CD4-positive, CD25-positive, alpha-beta regulatory T cell (primary cell): ENCODE results near the gene EEIG1. TPM values are rescaled to one million over a fixed set of nuclear protein-coding genes. Genes with fewer than 3 reads are reported as not detected.

Experiments used
- ATAC-seq, 2 donors: fragments of 150-1000 bp; cut with Tn5 transposase; one replicate each; pipeline ENCODE4 v1.10.0; 2021; ENCODE audit warnings: low read depth in 2 of 2, moderate number of reproducible peaks in 2 of 2, moderate library complexity in 1 of 2
- DNase-seq, 3 donors: peaks; one replicate each; pipeline versions ENCODE4 v3.0.0 to v3.0.0-alpha.2; 2012 to 2022; ENCODE audit warnings: mixed read lengths in 1 of 3
- H3K27ac ChIP-seq: one replicate; pipeline ENCODE4 v1.7.0; 2013; ENCODE audit warnings: mild to moderate bottlenecking, low read length; ENCODE audit not compliant: insufficient read depth, poor library complexity, severe bottlenecking
- H3K27me3 ChIP-seq: one replicate; pipeline ENCODE4 v1.7.0; 2013; ENCODE audit warnings: low read length; ENCODE audit not compliant: control insufficient read depth, insufficient read depth
- H3K36me3 ChIP-seq: one replicate; pipeline ENCODE4 v1.7.0; 2013; ENCODE audit warnings: mild to moderate bottlenecking, low read length, moderate library complexity; ENCODE audit not compliant: control insufficient read depth, insufficient read depth
- H3K4me1 ChIP-seq: 2 replicates; pipeline ENCODE4 v1.7.0; 2013; ENCODE audit warnings: mild to moderate bottlenecking, low read length; ENCODE audit not compliant: insufficient read depth, control insufficient read depth, poor library complexity, severe bottlenecking
- H3K4me3 ChIP-seq: one replicate; pipeline ENCODE4 v1.7.0; 2013; ENCODE audit warnings: low read depth, mild to moderate bottlenecking, low read length, moderate library complexity
- H3K9me3 ChIP-seq, 2 experiments: 1 replicate in 1 of 2; 2 replicates in 1 of 2; pipeline ENCODE4 v1.7.0; 2013; ENCODE audit warnings: low read length in 2 of 2, mild to moderate bottlenecking in 1 of 2, moderate library complexity in 1 of 2; ENCODE audit not compliant: control insufficient read depth in 2 of 2
- H3K27ac Mint-ChIP-seq, 3 donors: one replicate each; pipeline ENCODE4 v1.8.0; 2020 to 2022; ENCODE audit warnings: mild to moderate bottlenecking in 3 of 3, mixed read lengths in 3 of 3, moderate library complexity in 2 of 3
- H3K27me3 Mint-ChIP-seq: one replicate; pipeline ENCODE4 v1.8.0; 2022; ENCODE audit warnings: mild to moderate bottlenecking, mixed read lengths
- H3K36me3 Mint-ChIP-seq: one replicate; pipeline ENCODE4 v1.8.0; 2020; ENCODE audit warnings: mixed read lengths
- H3K4me1 Mint-ChIP-seq, 4 donors: one replicate each; pipeline ENCODE4 v1.8.0; 2020 to 2022; ENCODE audit warnings: mixed read lengths in 4 of 4, mild to moderate bottlenecking in 1 of 4
- H3K4me3 Mint-ChIP-seq, 4 donors: one replicate each; pipeline ENCODE4 v1.8.0; 2020 to 2022; ENCODE audit warnings: mild to moderate bottlenecking in 4 of 4, mixed read lengths in 4 of 4, moderate library complexity in 3 of 4
- H3K9me3 Mint-ChIP-seq, 7 donors: one replicate each; pipeline ENCODE4 v1.8.0; 2020 to 2022; ENCODE audit warnings: mixed read lengths in 7 of 7, mild to moderate bottlenecking in 3 of 7, moderate library complexity in 2 of 7
- polyA plus RNA-seq, 4 donors: library from polyadenylated mRNA; unstranded; fragments of 300-500 nt; fragmentation: Illumina TruSeq; gene quantifications; one replicate each; pipeline ENCODE4 v1.2.3, GENCODE V29; 2021
- total RNA-seq: library from RNA; stranded (reverse); gene quantifications from one replicate; pipeline ENCODE4 v1.2.3, GENCODE V29; 2022

The EEIG1 gene
- total and polyA plus RNA-seq, 5 donors from 2014 or later, result 140 to 402 (median 177) TPM

DNA sequence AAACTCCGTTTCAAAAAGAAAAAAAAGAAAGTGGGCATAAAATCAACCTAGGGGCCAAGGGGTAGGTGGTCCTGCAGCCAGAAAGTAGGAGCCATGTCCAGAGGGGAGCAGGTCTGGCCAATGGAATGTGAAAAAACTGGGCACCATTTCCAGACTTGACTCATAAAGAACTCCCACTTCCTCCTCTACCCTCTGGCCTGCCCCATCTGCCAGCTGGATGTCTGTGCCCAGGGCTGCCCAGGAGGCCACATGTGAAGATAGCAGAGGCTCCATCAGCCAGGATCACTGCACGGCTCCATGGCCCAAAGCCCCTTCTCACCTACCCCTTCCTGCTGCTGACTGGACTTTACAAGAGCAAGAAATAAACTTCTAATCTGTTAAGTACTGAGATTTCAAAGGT lies 42.1 kb upstream of the EEIG1 start:
- H3K27me3 ChIP-seq, result no peaks in the 10 kb centered on the region
- no peak for DNase-seq
- peak overlapping the region; percentile 98 for H3K27ac ChIP-seq
- H3K27ac Mint-ChIP-seq, result peak overlapping the region; percentile 93 to 99 (median 94)
- no peaks in the 10 kb centered on the region for H3K36me3 ChIP-seq
- H3K27me3 Mint-ChIP-seq, result peaks cover 9% of the 10 kb centered on the region
- no peak for ATAC-seq
- no peaks in the 10 kb centered on the region for H3K9me3 Mint-ChIP-seq
- H3K36me3 Mint-ChIP-seq, result peaks cover 10% of the 10 kb centered on the region
- H3K4me1 Mint-ChIP-seq, result peaks cover 31 to 85% (median 63%) of the 10 kb centered on the region in 4 donors
- H3K4me3 ChIP-seq, result no peak overlapping the region
- H3K9me3 ChIP-seq, result no peaks in the 10 kb centered on the region
- H3K4me1 ChIP-seq, result peaks cover 64% of the 10 kb centered on the region
- H3K4me3 Mint-ChIP-seq, result peak overlapping the region in 3 of 4 donors; percentile 76 to 82 (median 78)

DNA sequence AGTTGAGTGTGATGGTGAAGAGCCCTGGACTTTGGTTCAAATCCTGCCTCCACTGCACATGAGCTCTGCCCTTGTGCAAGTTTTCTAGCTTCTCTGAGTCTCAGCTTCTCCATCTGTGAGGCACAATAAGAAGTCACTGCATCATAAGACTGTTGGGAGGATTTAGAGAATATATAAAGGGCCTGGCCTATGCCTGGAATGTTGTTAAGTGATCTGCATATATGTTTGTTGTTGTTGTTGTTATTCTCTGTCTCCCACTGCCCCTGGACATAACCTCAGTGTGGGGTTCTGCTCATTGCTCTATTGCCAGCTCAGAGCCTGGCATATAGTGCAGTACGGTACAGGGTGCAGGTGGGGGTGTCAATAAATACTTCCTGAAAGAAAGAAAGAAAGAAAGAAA lies 40.3 kb upstream of the EEIG1 start:
- H3K27ac ChIP-seq, result peak overlapping the region; percentile 15
- peak overlapping the region in 2 of 3 donors; percentile 83 to 99 for H3K27ac Mint-ChIP-seq
- no peak overlapping the region for H3K4me3 ChIP-seq
- H3K27me3 ChIP-seq, result no peaks in the 10 kb centered on the region
- peaks cover 6% of the 10 kb centered on the region for H3K36me3 Mint-ChIP-seq
- peaks cover 47% of the 10 kb centered on the region for H3K4me1 ChIP-seq
- H3K4me3 Mint-ChIP-seq, result peak overlapping the region in 3 of 4 donors; percentile 19 to 73 (median 47)
- DNase-seq (no peak), ATAC-seq (no peak)
- no peaks in the 10 kb centered on the region for H3K9me3 Mint-ChIP-seq
- H3K4me1 Mint-ChIP-seq, result peaks cover 27 to 74% (median 51%) of the 10 kb centered on the region in 4 donors
- no peaks in the 10 kb centered on the region for H3K36me3 ChIP-seq
- peaks cover 9% of the 10 kb centered on the region for H3K27me3 Mint-ChIP-seq
- H3K9me3 ChIP-seq, result no peaks in the 10 kb centered on the region

DNA sequence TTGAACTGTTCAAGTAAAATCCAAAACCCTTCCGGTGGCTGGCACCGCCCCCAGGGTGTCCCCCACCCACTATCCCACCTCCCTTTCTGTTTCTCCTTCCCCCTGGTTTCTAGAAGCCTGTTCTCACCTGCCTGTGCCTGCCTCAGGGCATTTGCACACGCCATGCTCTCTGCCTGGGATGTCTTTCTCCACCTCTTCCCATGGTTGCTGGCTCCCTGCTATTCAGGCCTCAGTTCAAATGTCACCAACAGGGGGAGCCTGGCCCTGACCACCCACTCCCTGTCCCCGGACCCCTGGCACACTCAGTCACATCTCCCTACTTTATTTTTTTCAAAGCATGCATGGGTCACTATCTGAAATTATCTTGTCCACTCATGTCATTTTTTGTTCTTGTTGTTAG lies 39.9 kb upstream of the EEIG1 start:
- H3K4me1 ChIP-seq, result peaks cover 43% of the 10 kb centered on the region
- Mint-ChIP-seq H3K36me3 (peaks cover 6% of the 10 kb centered on the region), H3K27me3 (peaks cover 5% of the 10 kb centered on the region), H3K4me3 (peak overlapping the region in 3 of 4 donors; percentile 21 to 47 (median 39)), H3K4me1 (peaks cover 26 to 70% (median 48%) of the 10 kb centered on the region in 4 donors), H3K9me3 (no peaks in the 10 kb centered on the region), H3K27ac (peak overlapping the region; percentile 47 to 99 (median 48))
- no peak overlapping the region for H3K4me3 ChIP-seq
- no peaks in the 10 kb centered on the region for H3K27me3 ChIP-seq
- H3K9me3 ChIP-seq, result no peaks in the 10 kb centered on the region
- H3K36me3 ChIP-seq, result no peaks in the 10 kb centered on the region
- no peak for DNase-seq
- H3K27ac ChIP-seq, result peak overlapping the region; percentile 15
- no peak for ATAC-seq

DNA sequence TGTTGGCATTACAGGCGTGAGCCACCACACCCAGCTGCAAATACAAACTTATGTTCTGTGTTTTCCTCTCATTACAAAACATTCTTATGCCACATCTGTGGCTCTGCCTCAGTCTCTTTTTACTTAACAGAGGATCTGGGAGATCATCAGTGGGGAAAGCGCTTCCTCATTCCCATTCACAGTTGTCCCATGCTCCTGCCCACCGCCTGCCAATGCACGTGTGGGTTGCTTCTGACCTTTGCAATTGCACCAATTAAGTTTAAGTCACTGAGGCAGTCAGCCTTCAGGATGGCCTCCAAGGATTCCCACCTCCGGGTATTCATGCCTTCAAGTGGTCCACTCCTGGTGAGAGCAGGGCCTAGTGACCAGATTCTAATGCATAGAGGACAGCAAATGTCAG lies 34.9 kb upstream of the EEIG1 start:
- H3K27ac Mint-ChIP-seq, result peak overlapping the region in 1 of 3 donors; percentile 80
- H3K9me3 ChIP-seq, result no peaks in the 10 kb centered on the region
- no peaks in the 10 kb centered on the region for H3K36me3 ChIP-seq
- no peaks in the 10 kb centered on the region for H3K9me3 Mint-ChIP-seq
- H3K27me3 Mint-ChIP-seq, result no peaks in the 10 kb centered on the region
- H3K4me1 Mint-ChIP-seq, result peaks cover 10 to 45% (median 21%) of the 10 kb centered on the region in 4 donors
- H3K27ac ChIP-seq, result no peak overlapping the region
- DNase-seq (no peak), ATAC-seq (no peak)
- H3K36me3 Mint-ChIP-seq, result no peaks in the 10 kb centered on the region
- no peak overlapping the region for H3K4me3 Mint-ChIP-seq
- H3K4me3 ChIP-seq, result no peak overlapping the region
- H3K27me3 ChIP-seq, result no peaks in the 10 kb centered on the region
- H3K4me1 ChIP-seq, result peaks cover 7% of the 10 kb centered on the region

DNA sequence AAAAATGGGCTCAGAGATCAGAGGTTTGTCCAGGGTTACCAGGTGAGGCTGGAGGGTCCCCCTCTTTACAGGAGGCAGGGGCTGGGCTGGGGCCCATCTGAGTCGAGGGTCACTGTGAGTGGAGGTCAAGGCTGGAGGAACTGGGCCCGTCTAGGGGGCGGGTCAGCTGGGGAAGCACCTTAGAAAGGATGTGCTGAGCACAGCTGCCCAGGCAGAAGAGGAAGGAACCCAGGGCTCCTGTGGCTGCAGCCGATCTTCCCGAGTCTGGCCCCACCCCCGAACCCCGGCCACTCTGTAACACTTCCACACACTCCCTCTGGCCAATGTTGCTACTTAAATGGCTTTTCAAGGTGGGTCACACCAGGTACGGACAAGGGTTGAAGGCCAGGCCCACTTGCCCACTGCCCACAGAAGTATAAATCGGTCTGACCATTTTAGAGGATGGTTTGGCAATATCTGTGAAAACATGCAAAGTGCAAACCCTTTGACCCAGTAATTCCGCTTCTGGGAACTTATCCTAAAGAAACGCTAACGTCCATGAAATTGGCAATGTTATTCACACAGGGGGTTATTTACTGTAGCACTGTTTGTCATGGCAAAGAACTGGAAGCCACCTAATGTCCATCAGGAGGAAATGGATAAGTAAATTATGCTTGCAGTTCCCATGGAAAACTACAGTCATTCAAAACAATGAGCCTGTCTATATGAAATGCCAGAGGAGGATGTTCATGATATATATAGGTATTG lies 30.5 kb upstream of the EEIG1 start:
- Histone ChIP-seq H3K27ac (no peak overlapping the region), H3K36me3 (no peaks in the 10 kb centered on the region), H3K4me3 (no peak overlapping the region), H3K27me3 (no peaks in the 10 kb centered on the region), H3K4me1 (peaks cover 49% of the 10 kb centered on the region), H3K9me3 (no peaks in the 10 kb centered on the region)
- Mint-ChIP-seq H3K27ac (peak overlapping the region in 2 of 3 donors; percentile 52 to 86), H3K36me3 (peaks cover 4% of the 10 kb centered on the region), H3K9me3 (peaks cover 0 to 5% (median 0%) of the 10 kb centered on the region in 7 donors), H3K27me3 (no peaks in the 10 kb centered on the region), H3K4me1 (peaks cover 8 to 66% (median 39%) of the 10 kb centered on the region in 4 donors), H3K4me3 (peak overlapping the region in 2 of 4 donors; percentile 45 to 75)
- no peak for ATAC-seq
- DNase-seq, result no peak

DNA sequence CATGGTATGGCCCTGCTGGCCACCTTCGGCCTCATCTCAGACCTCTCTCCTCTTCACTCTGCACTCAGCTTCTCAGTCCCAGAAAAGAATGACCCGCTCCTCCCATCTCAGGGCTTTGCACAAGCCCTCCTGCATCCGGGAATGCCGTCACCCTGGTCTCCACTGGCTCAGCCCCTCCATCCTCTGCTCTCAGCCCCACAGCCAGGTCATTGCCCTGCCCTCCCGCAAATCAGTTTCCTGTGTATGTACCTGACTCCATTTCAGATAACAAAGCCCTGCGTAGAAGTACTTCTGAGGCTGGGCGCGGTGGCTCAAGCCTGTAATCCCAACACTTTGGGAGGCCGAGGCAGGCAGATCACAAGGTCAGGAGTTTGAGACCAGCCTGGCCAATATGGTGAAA lies 28.9 kb upstream of the EEIG1 start:
- peak overlapping the region; percentile 98 to 99 (median 99) for H3K27ac Mint-ChIP-seq
- peak overlapping the region in 3 of 4 donors; percentile 37 to 85 (median 40) for H3K4me3 Mint-ChIP-seq
- Histone ChIP-seq H3K4me3 (no peak overlapping the region), H3K36me3 (no peaks in the 10 kb centered on the region), H3K9me3 (no peaks in the 10 kb centered on the region), H3K4me1 (peaks cover 63% of the 10 kb centered on the region), H3K27me3 (no peaks in the 10 kb centered on the region), H3K27ac (peak overlapping the region; percentile 52)
- DNase-seq, result no peak
- H3K36me3 Mint-ChIP-seq, result peaks cover 4% of the 10 kb centered on the region
- H3K9me3 Mint-ChIP-seq, result peaks cover 0 to 5% (median 0%) of the 10 kb centered on the region in 7 donors
- ATAC-seq, result no peak
- H3K27me3 Mint-ChIP-seq, result no peaks in the 10 kb centered on the region
- peaks cover 8 to 70% (median 41%) of the 10 kb centered on the region in 4 donors for H3K4me1 Mint-ChIP-seq

DNA sequence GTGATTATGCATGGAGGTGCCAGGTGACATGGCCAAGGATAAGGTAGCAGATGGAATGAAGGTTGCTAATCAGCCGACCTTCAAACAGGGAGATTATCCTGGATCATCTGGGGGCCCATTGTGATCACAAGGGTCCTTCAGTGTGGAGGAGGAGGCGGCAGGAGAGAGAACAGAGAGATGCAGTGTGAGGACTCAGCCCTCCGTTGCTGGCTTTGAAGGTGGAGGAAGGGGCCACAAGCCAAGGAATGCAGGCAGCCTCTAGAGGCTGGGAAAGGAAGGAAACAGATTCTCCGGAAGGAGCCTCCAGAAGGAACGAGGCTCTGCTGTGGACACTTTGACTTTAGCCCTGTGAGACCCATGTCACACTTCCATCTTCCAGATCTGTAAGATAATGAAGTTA lies 27.4 kb upstream of the EEIG1 start:
- ATAC-seq, result no peak
- peaks cover 8 to 84% (median 49%) of the 10 kb centered on the region in 4 donors for H3K4me1 Mint-ChIP-seq

More for the DNA sequence above, 27.4 kb upstream of the EEIG1 start:
- Mint-ChIP-seq H3K36me3 (peaks cover 4% of the 10 kb centered on the region), H3K27ac (peak overlapping the region; percentile 98 to 99 (median 99)), H3K27me3 (no peaks in the 10 kb centered on the region), H3K9me3 (peaks cover 0 to 5% (median 0%) of the 10 kb centered on the region in 7 donors), H3K4me3 (peak overlapping the region; percentile 49 to 89 (median 84))
- DNase-seq, result peak in 1 of 3 donors; percentile 39
- no peaks in the 10 kb centered on the region for H3K9me3 ChIP-seq
- peak overlapping the region; percentile 58 for H3K4me3 ChIP-seq
- no peaks in the 10 kb centered on the region for H3K36me3 ChIP-seq
- H3K4me1 ChIP-seq, result peaks cover 76% of the 10 kb centered on the region
- H3K27me3 ChIP-seq, result no peaks in the 10 kb centered on the region
- peak overlapping the region; percentile 92 for H3K27ac ChIP-seq
